ENCODE data around the gene EI24.

Gene EI24

DNA sequence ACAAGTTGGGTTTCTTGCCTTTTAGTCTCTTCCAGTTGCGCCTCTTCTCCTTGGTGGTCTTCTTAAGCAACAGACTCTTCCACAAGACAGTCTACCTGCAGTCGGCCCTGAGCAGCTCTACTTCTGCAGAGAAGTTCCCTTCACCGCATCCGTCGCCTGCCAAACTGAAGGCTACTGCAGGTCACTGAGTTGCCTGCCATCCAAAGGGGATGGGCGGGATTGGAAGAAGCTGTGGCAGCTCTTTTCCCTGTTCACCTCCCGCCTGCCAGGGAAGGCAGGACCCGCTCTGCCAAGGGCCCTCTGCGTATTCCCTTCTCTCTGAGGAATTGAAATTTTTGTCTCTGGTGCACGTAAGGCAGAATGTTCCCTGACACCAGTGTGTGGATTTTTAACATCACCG is 14.2 kb downstream of the EI24 start:
- DNase-seq, result no peak

DNA sequence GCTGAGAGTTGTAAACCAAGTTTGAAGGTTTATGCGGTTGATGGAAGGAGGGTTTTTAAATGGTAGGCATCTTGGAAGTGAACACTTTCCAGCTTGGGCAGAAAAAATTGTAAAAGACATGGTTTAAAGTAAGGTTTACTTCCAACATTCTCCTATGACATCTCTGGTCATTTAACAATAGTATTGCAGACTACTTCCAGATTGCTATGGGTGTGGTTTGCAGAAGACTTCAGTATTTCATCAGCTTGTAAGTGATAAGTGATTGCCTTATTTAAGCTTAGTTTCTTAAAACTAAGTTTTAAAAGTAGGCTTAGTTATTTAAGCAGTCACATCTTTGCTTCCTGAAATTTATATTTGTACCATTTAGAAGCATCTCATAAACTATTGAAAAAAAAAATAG is 16.2 kb downstream of the EI24 start:
- DNase-seq, result no peak

DNA sequence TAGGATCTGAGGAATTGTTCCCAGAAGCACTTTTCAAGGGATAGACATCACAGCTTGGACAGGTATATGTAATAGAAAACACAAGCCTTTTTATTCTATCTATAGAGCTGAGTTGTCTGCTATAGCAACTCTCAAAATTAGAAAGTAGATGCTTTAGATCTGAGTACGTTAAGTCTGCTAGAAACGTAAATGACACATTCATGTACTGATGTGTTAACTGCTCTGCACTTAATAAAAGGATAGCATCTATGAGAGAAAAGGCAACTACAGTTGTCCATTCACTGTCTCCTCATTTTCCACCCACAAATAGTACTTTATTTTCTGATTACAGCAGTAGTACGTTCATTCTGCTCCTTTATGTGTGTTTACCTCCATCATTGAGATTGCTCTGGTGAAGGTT is 17.3 kb downstream of the EI24 start:
- DNase-seq, result no peak

DNA sequence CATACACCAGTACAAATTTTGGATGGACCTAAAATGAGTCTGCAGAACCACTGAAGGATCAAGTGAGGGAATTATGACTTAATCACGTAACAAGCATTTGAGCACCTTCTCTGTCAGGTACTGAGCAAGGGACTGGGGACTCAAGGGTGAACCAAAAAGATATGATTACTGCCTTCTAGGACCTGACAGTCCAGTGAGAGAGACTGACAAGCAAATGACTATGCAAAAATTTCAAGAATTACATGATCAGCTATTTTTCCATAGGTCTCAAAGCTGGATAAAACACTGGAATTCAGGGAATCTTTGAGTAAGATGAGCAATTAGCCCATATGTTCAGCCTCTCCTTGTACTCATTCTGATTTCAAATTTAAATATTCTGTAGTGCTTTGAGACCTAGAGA is 18.2 kb downstream of the EI24 start:
- DNase-seq, result no peak

DNA sequence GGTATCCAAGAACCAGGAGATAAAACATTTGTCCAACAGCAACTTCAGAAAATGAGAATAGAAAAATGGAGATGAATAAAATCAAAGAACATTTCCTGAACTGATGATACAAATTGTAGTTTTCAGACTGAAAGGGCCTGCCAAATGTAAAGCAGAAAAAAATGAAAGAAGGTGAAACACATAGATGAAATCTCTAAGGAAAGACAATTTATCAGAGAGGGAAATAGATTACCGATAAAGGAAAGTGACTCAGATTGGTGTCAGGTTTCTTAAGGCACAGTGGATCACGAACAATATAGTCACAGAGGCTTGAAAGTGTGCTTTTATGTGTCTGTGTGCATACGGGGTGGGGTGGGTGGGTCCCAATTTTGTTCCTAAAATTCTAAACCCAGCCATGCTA is 19.2 kb downstream of the EI24 start:
- DNase-seq, result no peak

DNA sequence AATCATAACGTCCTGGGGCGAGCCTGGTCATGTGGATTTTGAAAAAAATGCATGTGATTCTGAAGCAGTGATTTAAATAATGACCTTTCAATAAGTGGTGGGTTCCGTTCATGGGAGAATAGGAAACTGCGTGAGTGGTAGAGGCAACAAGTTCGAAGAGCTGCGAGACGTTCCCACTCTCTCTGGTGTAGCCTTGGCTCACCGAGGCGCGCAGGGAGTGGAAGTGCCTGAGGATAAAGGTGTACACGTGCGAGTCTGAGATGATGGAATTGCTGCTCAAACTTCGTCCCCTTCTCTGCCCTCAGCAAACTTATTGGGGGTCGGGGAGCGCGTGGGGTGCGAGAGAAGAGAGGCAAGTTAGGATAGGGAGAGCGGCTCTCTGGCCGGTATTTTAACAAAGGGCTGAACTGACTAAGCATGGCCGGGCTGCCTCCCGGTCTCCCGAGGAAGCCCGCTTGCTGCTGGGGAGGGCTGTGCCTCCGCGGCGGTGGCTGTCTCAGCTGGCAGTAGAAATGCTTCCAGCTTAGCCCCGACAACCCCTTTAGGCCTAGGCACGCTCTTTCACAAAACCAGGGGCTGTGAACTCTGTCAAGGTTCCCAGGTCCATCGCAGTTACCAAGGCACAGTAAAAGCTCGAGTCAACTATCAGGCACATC is 22.5 kb downstream of the EI24 start:
- DNase-seq, result peak; percentile 14

DNA sequence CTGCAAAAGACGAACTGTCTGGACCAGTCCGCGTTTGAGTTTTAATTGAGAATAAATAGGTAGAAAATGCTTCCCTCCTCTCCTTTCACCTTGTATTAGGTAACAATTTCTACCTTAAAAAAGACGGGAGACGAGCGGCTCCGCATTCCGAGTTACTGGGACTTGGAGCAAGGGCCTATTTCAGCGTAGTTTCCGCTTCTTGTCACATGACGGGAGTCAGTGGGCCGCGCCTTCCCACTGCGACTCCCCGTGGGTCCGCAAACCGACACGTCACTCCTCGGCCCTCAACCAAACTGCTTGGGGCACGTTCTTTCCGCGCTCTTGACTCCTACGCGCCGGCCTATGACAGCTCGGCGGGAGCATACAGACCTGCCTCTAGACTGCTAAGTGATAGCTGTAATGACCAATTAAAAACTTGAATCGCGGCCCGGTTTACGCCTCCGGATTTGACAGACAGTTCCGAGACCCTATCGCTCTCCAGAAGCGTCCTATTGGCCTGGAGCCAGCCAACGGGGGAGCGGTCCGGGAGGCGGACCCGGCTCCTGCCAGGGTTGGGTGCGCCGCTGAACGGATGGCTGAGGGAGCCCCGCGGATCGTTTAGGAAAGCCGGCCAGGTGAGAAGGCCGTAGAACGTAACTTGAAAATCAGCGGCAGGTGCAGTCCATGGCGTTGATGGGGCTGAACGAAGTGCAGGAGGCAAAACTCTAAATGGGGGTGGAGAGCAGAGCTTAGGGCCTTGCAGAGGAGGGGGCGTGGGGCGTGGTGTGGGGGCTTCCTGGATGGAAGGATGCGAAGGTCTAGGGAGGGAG is 23.2 kb downstream of the EI24 start, which contains the start of gene STT3A:
Gene STT3A, plus strand, starts transcription at position 548 of the 809 bp plus-strand sequence. CDS start 3,064 bp downstream, outside the sequence.
- DNase-seq, result peak; percentile 100

DNA sequence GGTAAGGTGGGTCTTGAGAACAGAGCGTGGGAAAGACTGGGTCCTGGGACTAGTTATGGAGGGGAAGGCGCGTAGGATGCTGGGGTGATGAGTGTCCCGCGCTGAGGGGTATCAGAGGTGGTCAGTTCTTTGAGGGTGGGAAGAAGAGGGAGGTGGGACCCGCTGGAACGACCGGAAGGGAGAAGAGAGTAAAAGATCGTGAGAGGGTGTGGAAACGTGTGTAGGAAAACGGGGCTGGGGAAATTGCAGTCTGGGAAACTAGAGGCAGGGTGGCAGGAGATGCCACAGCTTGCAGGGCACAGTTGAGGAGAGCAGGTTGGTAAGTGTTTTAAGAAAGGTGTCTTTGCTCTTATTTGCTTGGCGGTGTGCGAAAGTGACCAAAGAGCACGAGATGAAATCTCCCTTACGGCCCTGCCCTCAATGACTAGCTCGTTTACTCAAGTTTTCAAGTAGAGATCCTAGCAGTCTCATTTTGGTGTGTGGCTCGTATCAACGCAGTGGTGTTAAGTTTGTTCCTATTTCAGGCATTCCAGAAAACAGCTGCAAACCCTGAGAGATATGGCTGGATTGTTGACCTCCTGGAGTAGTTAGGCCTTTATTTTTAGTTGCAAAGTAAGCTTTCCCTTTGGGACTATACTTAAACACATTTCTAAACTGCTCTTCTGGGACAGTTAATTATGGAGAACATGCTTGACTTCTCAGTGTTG is 24.0 kb downstream of the EI24 start:
- peak; percentile 4 for DNase-seq

DNA sequence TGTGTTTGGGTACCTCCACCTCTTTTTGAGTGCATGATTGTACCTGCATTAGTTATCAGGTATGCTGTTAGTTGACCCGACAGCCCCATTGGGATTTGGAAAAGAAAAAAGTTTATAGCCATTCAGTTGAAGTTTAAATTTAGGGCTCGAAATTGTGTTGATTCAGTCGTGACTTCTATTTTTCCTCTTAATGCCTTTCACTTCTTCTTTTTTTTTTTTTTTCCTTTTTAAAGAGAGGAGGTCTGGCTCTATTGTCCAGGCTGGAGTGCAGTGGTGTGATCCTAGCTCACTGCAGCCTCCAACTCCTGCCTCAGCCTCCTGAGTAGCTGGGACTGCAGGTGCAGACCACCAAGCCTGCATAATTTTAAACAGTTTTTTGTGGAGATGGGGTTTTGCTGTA is 25.7 kb downstream of the EI24 start:
- DNase-seq, result no peak

DNA sequence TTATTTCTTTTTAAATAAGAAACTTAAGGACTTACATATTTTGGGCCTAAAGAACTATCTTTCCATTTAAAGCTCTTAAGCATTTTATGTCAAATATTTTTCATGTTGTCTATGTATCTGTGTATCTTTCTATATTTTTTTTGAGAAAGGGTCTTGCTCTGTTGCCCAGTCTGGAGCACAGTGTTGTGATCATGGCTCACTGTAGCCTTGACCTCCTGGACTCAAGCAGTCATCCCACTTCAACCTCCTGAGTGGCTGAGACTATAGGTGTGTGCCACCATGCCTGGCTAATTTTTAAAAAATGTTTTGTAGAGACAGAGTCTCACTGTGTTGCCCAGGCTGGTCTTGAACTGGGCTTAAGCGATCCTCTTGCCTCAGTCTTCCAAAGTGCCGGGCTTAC is 31.4 kb downstream of the EI24 start:
- DNase-seq, result no peak

DNA sequence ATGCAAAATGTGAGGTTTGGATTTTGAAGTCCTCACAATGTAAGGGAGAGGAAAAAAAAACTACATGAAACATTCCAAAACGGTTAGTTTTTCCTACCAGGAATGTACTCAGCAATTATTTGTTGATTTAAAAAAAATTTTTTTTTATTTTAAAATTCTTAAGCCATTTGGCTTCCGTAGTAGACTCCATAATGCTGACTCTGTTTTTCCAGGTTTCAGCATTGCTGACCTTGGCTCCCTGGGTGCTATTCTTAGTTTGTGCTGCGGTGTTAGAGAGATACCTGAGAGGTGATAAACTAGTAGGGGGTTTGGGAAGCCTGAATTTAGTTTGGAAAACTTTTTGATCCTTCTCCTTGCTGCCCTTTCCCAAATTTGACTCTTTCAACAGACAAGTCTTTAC is 33.9 kb downstream of the EI24 start:
- DNase-seq, result no peak

DNA sequence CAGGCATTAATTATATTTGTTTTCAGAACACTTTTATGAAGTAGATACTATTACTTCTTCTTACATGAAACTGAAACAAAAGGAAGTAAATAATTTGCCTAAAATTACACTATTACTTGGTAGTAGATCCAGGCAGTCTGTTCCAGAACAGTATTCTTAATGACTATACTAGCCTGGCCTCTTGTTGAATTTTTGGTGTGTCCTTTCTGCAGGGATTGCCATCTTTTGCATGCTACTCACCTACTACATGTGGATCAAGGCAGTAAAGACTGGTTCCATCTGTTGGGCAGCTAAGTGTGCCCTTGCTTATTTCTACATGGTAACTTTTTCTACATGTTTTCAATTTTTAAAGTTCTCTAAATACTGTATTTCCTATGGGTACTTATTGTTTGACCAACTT is 36.1 kb downstream of the EI24 start:
- DNase-seq, result no peak

DNA sequence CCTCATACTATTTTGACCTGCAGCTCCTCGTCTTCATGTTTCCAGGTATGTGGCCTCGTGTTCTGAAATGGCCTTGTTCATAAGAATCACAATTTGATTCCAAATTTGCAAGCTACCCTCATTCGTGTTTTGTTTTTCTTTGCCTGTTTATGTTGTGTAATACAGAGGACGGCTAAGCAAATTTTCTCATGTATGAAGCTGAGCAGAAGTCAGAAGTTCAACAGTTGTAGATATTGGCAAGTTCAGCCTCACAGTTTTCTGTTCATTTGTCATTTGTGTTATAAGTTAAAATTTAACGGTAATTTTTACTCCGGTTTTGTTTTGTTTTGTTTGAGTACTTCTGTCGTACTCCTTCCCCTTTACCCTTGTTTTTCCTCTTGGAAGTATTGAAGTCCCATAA is 40.3 kb downstream of the EI24 start:
- no peak for DNase-seq

DNA sequence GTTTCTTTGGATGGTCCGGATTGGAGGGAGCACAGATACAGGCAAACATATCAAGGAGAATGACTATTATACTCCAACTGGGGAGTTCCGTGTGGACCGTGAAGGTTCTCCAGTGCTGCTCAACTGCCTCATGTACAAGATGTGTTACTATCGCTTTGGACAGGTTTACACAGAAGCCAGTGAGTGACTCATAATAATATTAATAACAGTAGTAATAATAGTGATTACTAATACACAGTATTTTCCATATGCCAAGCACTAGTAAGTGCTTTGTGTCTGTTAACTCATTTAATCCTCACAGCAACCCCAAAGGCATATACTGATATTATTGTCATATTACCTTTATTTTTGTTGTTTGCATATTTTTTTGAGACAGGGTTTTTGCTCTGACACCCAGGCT is 49.1 kb downstream of the EI24 start:
- no peak for DNase-seq

DNA sequence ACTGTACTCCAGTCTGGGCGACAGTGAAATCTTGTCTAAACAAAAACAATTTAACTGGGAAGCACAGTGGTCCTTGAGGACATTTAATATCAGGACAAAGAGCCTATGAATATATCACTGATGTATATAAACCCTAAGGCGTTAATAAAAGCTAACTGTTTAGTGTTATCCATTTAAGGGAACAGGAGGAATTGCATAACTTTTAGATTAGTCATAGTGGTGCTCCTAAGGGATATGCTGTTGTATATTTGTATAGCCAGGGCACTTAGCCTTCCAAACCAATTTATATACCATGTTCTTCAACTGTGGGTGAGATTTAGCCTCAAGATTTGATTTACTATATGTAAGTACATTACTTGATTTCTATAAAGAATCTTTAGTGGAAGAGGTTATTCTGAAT is 52.7 kb downstream of the EI24 start:
- no peak for DNase-seq

DNA sequence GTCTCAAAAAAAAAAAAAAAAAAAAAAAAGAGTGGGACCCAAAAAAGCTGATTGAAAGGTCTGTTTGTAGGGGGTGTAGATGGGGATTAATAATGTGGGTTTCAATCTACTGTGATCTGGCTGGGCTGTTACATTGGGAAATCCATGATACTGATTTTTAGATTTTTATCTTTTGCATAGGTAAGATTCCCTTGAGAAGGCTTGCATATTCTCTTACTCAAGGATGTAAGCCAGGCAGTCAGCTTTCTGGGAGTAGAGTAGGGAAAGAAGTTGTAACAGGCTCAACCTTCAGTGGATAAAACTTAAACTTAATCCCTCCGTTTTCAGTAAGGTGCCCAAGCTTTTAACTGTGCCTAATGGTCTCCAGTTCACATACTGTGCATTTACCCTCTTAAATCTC is 53.8 kb downstream of the EI24 start:
- DNase-seq, result no peak

DNA sequence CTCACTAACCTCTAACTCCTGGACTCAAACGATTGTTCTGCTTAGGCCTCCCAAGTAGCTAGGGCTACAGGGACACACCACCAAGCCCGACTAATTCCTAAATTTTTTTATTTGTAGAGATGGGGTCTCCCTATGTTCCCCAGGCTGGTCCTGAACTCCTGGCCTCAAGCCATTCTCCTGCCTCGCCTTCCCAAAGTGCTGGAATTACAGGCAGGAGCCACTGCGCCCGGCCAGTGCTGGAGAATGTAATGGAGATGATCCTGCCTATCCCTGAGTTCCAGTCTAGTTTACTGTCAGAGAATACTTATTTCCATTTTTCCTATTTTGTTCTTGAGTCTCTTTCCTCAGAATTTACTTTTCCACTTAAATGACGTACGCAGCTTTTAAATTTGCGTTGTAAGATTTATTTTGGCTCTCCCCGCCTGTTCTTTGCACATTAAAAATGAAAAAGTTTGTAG is 55.5 kb downstream of the EI24 start, which contains the start of gene CHEK1:
Gene CHEK1, plus strand, starts transcription at position 408 of the 458 bp plus-strand sequence. CDS start 1,606 bp downstream, outside the sequence.
- no peak for DNase-seq

DNA sequence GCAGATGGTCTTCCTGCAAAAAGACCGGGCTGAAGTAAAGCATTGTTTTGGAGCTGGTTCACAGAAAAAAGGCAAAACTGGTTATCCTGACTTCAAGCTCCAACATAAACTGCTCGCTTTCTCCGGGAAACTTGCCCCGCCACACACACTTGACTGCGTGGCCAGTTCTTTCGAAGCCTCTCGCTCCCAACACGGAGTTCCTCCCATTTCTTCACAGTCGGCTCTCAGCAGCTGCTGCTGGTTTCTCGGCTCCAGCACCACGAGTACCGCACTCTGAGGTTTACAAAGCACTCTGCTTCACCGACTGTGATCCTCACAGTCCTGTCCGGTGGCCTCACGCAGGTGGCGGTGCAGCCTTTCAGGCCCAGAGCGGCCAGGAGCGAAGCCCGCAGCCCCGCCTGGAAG is 56.0 kb downstream of the EI24 start:
- no peak for DNase-seq

DNA sequence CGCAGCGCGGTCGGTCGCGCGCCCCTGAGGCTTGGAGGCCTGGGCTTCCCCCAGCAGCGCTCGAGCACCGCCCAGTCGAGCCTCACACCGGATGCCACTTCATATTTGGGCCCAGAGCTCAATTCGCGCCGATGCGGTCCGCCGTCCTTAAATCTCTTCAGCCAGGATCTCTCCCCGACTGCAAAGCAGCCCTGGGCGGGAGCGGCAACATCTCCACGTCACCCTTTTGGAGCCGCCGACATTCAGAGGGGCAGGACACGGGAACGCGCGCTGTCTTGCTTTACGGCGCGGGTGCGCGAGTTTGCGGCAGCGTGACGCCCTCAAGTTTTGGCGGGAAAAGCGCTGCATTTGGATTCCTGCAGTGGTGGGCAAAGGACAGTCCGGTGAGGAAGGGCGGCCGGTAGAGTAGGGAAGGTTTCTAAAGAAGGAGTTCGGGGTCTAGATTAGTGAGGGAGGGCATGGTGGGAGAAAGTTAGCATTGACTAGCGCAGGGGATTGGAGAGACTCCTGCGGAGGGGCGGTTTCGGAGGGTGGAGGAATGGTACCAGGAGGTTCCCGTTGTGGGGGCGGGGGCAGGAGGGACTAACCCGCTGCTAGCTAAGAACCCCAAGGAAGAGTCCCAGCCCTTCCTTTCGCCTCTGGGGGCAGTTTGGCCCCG is 56.5 kb downstream of the EI24 start:
- peak; percentile 86 for DNase-seq

DNA sequence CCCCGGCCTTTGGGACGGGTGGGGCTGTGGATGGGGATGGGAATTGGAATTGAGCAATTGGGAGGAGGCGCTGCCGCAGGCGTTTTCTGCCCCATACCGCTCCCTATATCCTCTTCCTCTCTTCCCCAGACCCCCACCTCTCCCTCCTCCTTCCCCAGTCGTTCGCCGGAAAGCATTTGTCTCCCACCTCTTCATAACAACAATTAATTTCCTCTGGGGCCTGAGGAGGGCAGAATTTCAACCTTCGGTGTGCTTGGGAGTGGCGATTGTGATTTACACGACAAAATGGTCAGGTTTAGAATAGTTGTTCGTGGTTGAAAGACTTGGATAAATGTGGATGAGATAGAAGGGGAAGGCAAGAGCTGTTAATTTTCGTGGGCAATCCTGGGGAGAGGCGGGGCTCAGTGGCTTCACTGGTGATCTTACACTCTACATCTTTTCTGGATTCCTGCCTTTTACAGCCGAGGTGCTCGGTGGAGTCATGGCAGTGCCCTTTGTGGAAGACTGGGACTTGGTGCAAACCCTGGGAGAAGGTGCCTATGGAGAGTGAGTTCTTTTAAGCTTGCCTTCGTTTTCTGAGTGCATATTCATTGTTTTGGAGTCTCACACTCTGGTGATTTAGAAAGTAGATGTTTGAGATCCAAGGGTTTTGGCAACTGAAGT is 57.1 kb downstream of the EI24 start:
- DNase-seq, result peak; percentile 44

DNA sequence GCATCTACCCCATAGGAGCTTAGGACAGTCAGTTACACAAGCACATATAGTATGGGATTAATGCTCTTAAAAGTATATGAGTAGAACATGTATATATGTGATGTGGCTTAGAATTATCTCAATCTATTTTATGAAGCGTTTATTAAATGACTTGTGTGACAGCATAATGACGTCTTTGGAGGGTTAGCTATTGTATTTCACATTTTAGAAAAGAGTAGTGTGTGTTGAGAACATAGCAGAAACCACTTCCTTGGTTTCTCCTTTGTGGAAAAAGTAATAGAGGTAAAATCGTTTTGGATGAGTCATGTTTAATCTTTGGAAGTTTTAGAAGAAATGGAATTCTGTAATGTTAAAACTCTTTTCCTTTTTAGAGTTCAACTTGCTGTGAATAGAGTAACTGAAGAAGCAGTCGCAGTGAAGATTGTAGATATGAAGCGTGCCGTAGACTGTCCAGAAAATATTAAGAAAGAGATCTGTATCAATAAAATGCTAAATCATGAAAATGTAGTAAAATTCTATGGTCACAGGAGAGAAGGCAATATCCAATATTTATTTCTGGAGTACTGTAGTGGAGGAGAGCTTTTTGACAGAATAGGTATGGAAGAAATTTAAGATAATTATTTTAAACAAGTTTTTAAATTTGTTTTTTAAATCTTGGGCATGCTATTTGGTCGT is 58.1 kb downstream of the EI24 start:
- DNase-seq, result no peak

Measured in CD4-positive, alpha-beta T cell treated with Interleukin-4 for 4 hours (primary cell).